Measurements from ENCODE around the gene COL25A1.

- TF ChIP-seq CTCF (conservative IDR thresholded peaks at IDR 0.05) (no peak), ZFX (IDR thresholded peaks at IDR 0.05) (no peak)
These were observed 125.2 kb downstream of the COL25A1 start for GRCh38 chr4:109177096-109177810.
